ENCODE measurements around the gene NPFF. TPM values are rescaled to one million over a fixed set of nuclear protein-coding genes. Genes with fewer than 3 reads are reported as not detected.

Gene NPFF
- total RNA-seq, 1 donor, result not detected

DNA sequence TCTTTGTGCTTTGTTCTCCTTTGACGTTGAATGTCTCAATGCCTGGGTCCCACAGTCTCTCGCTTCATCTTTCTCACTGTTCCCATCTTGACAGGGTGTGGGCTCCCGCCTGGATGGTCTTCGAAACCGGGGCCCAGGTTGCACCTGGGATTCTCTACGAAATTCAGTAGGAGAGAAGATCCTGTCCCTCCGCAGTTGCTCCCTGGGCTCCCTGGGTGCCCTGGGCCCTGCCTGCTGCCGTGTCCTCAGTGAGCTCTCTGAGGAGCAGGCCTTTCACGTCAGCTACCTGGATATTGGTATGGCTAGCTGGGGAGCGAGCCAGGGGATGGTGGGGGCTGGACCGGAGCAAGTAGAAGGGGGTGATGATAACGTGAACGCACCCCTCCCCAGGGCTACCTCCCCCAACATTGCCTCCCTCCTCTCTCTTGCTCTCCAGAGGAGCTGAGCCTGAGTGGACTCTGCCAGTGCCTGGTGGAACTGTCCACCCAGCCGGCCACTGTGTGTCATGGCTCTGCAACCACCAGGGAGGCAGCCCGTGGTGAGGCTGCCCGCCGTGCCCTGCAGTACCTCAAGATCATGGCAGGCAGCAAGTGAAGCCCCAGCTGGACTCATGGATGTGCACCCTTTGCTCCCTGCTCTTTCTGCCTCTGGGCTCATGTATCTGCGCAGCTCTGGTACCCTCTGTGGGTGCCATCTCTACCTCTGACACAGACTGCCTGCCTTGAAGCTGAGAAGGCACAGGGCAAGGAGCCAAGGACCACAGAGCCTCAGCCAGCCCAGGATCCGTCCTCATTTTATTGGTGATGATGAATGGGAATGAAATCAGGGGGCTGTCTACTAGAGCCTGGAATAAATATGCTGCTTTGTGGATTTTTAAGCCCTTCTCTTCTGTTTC, 1.5 kb downstream of the NPFF start:
- no peak overlapping the region for H3K4me3 ChIP-seq (ENCODE audit: low read depth, low read length)
- peak; percentile 34 for DNase-seq (ENCODE audit: low read depth)
- no peak for TF ChIP-seq CTCF (IDR thresholded peaks at IDR 0.05; ENCODE audit: insufficient read depth, low read length)

DNA sequence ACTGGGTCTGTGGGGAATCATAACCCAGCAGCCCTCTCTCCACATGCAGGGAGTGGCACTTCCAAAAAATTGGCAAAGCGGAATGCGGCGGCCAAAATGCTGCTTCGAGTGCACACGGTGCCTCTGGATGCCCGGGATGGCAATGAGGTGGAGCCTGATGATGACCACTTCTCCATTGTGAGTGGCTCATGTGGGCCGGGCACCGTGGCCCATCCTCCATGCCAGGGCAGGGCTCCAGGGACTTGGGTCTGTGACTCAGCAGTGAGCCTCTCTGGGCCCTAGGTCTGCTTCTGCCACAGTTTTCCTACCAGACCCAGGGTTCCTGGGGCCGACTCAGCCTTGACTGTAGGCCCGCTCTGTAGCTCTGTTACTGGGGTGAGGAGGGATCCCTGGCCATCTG, 2.2 kb downstream of the NPFF start:
- DNase-seq (ENCODE audit: low read depth), result peak; percentile 69
- H3K4me3 ChIP-seq (ENCODE audit: low read depth, low read length), result no peak overlapping the region
- no peak for TF ChIP-seq CTCF (IDR thresholded peaks at IDR 0.05; ENCODE audit: insufficient read depth, low read length)

GRCh38 chr12:53504004-53504920, 3.0 kb downstream of the NPFF start:
- DNase-seq (ENCODE audit: low read depth), result no peak
- H3K4me3 ChIP-seq (ENCODE audit: low read depth, low read length), result no peak overlapping the region
- peak; percentile 9 for TF ChIP-seq CTCF (IDR thresholded peaks at IDR 0.05; ENCODE audit: insufficient read depth, low read length)

DNA sequence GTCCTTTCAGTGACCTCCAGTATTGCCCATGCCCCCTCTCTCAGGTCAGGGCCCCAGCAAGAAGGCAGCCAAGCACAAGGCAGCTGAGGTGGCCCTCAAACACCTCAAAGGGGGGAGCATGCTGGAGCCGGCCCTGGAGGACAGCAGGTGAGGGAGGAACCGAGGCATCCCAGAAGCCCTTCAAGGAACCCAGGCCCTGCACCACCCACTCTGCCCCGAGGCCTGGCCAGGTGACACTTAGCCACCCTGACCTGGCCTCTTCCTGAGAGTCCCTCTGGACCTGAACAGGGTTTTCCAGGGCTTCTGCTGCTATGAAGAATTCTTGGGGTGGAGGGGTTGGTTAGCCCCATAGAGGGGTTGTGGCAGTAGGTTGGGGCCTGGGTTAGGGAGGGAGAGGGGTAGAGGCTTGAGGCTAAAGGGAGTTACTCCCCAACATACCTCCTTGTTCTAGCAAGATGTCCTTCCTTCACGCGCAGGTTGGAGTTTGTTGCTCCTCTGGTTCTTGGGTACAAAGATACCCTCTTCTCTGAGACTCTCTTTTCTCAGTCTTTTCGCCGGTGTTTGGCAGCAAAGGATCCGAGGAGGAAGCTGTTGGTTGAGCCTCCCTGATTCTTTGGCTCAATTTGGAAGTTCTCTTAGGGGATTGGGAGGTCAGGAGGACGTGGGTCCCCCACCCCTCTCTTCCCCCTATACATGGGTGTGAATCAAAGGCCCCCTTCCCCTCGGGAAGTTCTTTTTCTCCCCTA, 4.1 kb downstream of the NPFF start:
- no peak for DNase-seq (ENCODE audit: low read depth)
- peak overlapping the region; percentile 44 for H3K4me3 ChIP-seq (ENCODE audit: low read depth, low read length)
- no peak for TF ChIP-seq CTCF (IDR thresholded peaks at IDR 0.05; ENCODE audit: insufficient read depth, low read length)

DNA sequence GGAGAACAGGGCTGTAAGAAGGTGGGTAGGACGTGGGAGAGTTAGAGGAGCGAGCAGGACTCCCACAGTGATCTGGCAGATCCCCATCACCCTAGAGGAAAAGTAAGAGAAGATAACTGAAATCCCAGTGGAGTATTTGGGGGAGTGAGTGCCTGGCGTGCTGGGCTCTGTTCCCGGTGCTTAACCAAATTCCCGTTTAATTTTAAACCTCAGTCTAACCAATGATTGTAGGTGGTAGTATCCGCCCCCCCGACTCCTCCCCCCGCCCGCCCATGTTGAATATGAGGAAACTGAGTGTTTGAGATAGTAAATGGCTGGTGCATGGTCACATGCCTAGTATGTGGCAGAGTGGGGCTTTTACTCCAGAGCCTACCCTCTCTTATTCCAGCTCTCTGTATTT, 5.0 kb downstream of the NPFF start:
- no peak for TF ChIP-seq CTCF (IDR thresholded peaks at IDR 0.05; ENCODE audit: insufficient read depth, low read length)
- peak overlapping the region; percentile 80 for H3K4me3 ChIP-seq (ENCODE audit: low read depth, low read length)
- peak; percentile 86 for DNase-seq (ENCODE audit: low read depth)

DNA sequence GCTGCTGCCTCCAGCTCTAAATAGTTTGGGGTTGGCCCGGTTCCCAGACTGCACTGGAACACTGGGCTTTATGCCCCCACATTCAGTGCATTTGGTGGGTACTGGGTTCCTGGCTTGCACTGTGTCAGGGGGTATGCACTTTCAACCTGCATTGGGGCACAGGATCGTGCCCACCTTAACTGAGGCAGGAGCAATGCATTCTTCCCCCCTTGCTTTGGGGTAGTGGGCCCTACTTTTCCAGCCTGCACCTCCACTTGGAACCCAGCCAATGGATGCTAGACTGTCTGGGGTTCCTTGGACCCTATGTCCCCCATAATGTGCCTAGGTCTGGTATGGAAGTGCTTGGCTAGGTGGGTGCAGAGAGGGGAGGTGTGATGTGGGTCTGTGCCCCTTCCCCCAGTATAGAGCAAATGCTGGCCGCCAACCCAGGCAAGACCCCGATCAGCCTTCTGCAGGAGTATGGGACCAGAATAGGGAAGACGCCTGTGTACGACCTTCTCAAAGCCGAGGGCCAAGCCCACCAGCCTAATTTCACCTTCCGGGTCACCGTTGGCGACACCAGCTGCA, 5.6 kb downstream of the NPFF start:
- TF ChIP-seq CTCF (IDR thresholded peaks at IDR 0.05; ENCODE audit: insufficient read depth, low read length), result no peak
- DNase-seq (ENCODE audit: low read depth), result no peak
- peak overlapping the region; percentile 80 for H3K4me3 ChIP-seq (ENCODE audit: low read depth, low read length)
